Colon (tissue), 2 donors: Measurements from ENCODE around the gene SYT6.

Source experiments
- FAIRE-seq: peaks from 2 replicates; lab custom pipeline; 2012; peaks lifted over from hg19 to GRCh38; lab: Jason Lieb, UNC
- donor health status: control.
- donor health status: control.

The SYT6 gene, protein sequence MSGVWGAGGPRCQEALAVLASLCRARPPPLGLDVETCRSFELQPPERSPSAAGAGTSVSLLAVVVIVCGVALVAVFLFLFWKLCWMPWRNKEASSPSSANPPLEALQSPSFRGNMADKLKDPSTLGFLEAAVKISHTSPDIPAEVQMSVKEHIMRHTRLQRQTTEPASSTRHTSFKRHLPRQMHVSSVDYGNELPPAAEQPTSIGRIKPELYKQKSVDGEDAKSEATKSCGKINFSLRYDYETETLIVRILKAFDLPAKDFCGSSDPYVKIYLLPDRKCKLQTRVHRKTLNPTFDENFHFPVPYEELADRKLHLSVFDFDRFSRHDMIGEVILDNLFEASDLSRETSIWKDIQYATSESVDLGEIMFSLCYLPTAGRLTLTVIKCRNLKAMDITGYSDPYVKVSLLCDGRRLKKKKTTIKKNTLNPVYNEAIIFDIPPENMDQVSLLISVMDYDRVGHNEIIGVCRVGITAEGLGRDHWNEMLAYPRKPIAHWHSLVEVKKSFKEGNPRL

DNA sequence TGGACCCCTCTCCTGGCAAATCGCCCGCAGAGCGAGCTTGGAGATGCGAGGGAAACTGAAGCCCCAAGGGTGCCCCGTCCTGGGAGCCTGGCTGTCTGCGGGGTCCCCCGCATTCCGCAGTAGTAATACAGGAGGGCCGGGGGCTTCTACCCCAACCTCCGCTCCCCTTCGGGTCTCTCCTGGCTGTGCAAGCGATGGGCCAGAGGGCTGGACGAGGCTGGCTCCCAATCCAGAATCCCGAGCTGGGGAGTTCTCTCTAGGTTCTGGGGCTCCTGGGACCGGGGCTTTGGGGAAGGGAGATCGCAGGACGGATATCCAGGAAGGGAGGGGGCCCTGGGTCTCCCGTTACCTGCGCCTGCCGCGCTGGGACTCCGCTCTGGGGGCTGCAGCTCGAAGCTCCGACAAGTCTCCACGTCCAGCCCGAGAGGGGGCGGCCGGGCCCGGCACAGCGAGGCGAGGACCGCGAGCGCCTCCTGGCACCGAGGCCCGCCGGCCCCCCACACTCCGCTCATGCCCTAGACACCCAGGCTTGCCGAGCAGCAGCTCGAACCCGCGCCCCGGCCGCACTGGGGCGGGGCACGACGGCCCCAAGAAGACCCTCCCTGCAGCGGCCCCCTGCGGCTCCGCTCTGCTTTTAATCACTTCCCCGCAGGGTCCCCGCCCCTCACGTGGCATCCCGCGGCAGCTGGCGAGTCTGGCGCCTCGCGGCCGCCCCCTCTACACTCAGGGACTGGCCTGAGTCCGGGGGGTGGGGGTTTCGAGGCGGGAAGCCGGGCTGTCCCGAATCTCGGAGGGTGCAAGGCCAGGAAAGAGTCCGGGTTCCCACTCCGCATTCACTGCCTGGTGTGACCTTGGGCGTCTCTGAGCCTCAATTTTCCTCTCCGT is at the start of gene SYT6:
Gene SYT6 (minus strand): TSS at position 609 of the 885 bp plus-strand sequence. CDS start 97 bp downstream, at position 512.
- FAIRE-seq = no peak

DNA sequence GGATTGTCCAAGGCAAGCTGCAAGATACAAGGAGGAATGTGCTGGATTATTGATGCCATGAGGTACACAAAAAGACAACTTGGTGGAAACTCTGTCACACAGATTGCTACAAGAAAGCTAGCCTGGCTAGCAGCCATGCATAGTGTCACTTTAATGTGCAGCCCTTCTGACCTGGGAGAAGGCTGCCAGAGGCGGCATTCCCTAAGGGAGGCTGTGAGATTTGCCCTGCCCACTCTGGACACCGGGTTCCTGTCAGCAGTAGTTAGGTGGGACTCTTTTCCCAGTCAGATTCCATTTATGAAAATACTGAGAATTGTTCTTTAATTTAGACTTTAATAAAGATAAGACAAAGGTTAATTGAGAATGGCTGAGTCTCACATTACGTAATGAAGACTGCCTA is 47.8 kb upstream of the SYT6 start:
- no peak for FAIRE-seq

DNA sequence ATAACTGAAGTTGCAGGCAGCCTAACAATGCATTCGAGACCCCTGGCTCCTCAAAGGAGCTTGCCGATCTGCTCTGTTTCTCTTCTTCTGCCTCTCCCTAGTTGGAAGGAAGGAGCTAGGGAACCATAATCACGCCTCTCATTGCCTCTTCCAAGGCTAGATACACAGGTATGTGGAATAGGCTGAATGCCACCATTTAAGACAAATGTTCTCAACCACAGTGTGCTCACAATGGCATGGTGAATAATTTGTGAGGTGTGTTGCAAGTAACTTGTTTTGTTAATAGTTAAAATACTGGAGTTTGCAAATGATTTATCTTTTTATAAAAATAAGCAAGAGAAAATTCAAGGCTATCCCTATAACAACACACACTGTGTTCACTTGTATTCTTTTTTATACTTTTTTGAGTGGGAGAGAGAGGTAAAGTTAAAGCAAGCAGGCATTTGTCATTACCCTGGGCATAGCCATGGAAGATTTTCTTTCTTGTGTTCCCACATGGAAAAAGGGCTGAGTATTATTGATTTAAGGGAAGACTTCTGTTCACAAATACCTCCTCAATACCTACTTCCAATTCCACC is 45.4 kb upstream of the SYT6 start:
- FAIRE-seq = no peak

DNA sequence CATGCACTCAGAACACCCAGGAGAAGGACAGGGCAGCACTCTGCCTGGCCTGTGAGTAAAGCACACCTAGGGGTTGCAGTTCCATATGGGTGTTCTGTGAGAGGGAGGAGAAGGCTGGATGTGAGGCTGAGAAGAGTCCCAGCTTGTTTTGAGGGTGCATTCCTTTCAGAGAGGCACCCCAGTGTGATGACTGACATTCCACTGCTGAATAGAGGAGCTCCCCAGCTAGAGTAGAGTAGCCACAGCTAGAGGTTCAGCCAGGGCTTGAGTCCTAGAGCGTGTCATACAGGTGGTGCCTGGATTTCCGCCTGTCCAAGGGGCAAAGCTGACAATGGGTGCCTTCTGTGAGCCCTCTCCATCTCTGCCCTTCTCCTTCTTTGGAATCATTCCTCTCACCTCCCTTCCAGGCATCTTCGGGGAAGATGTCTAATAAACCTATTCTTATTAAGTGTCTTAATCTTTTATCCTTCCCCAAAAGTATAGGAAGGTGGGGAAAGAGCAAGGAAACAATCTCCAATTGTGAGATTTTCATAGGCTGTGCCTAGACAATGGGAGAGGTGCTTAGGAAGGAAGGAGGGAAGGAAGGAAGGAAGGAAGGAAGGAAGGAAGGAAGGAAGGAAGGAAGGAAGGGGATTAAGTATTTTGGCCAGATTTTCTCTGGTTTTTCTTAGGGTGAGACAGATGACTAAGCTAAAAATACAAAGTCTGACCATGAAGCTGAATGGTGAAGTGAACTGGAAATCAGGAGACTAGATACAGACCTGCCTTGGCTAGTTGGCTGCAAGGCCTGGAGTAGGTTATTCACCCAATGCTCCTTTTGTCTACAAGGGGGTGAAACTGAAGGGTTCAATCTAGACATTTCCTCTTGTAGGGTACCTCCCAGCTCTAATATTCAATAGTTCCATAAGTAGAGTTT is 43.6 kb upstream of the SYT6 start:
- FAIRE-seq = no peak

DNA sequence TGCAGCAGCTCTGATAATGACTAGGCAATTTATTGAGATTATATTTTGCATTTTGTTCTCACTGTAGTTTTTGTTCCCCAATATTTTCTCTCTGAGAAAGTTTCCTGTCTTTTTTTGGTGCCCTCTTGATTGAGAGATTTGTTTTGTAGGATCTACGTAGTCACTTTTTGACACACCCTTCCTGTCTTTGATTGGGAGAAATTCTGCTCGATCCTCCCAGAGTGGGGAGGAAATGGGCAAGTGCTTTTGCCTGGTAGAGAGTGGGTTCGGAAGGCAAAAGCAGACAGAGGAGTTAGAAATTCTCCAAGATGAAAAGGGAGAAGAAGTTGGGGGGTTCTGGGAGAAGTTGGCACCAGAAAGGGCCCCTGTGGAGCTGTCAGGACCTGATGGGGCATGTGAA is 42.1 kb upstream of the SYT6 start:
- no peak for FAIRE-seq

DNA sequence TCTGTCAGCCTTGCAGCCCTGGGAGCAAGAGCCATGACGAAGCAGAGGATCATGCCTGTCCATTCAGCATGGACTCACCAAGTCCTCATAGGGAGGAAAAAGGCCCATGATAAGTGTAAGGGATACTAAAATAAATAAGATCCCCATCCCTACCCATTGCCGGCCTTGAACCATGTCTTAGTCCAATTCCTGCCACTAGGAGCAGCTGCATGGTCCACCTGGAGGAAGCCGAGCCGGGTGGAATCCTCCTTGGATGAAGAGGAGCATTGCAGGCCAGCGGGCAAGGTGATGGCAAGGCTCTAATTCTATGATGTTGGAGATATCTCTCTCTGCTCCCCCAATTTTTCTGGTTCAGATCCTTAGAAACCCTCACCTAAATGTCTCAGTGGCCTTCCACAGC is 38.7 kb upstream of the SYT6 start:
- no peak for FAIRE-seq

DNA sequence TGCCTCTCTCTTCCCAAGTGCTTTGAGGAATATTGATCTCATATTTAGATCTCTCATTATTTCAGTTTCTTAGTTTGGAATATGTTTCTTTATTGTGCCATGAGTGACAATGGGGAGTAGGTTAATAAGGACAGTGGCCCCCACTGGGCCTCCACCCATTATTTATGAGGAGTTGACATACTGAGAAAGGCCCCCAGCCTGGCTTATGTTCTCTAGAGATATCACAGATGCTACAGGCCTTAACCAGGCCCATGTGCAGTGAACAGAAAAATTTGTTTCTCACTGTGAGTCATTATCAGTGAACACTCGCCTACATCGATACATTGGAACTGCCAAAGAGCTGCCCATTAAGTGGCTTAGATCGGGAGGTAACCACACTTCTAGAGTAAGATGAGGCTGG is 35.7 kb upstream of the SYT6 start:
- no peak for FAIRE-seq

DNA sequence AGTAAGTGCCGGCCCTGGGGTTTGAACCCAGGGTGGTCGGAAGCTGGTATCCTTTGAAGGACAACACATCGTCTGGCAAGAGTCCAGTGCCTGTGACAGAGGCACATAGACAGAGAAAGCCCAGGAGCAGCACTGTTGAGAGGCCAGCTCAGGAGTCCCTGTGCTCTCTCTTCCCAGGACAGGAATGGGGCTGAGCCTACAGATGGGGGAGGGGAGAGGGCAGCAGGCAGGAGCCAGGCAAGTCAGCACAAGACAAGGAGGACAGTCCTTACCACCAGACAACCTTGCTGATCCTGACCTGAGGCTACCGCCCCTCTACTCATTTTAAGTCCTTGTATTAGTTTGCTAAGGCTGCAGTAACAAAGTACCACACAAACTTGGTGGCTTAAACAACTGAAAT is 27.7 kb upstream of the SYT6 start:
- FAIRE-seq = no peak

DNA sequence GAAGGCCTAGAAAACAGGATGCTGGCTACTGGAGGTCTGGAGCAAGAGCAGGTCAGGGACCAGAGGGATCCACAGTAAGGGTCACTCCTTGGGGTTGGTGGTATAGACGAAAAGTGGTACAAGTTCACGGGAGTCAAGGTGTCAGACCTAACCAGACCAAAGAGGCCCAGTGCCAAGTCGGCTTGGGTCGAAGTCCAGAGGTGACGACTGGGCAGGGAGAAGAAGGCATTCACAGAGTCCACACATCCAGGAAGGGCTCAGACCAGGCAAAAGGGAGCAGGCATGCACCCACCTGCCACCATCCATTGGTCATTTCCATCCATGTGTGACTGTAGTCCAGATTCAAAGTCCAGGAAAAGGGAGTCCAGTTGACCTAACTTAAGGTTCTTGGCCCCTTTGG is 27.1 kb upstream of the SYT6 start:
- no peak for FAIRE-seq

DNA sequence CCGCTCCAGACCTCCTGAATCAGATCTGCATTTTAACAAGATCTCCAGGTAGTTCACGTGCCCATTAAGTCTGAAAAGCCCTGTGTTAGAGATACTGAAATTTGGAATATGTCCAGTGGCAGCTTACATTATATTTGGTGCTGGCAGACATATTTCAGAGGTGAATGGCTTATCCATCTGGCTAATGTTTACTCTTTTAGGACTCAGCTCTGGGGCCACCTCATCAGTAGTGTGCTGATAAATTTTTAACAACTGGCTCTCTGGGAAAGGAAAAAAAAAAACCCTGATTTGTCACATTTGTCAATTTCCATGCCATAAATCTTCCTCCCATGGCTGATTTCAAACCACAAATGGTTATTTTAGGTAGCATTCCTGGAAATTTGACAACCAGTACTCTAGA is 25.3 kb upstream of the SYT6 start:
- no peak for FAIRE-seq

DNA sequence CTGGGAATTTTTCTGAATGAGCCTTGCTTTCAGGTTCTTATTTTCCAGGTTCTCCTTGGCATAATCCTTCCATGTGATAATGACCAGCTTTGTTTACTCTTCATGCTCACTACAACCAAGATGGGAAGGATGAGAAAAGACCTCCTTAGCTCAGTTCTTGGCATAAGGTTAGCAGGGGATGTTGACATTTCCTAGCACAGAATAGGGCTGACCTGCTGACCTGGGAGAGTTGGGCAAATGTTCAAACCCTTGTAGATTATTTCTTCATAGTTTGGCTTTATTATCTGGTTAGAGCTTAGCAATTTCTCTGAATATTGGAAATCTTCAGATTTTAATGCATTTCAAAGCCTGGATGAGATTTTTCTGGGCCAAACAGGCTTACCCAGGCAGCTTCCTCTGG is 23.6 kb upstream of the SYT6 start:
- no peak for FAIRE-seq

DNA sequence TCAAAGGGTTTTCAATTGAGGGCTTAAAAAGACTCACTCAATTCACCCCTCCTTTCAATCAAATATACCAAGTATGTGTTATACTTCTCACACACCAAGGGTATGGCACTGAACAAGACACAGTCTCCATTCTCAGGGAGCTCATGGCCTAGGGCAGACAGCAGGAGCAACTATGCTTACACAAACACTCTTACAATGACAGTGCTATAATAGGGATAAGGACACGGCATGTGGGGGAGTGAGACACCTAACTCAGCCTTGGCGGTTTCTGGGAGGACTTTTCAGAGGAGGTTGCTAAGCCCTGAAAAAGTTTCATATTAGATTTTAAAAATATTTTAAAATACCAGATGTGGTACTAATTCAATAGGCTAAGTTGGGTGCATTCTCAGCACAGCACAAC is 22.7 kb upstream of the SYT6 start:
- FAIRE-seq = no peak

DNA sequence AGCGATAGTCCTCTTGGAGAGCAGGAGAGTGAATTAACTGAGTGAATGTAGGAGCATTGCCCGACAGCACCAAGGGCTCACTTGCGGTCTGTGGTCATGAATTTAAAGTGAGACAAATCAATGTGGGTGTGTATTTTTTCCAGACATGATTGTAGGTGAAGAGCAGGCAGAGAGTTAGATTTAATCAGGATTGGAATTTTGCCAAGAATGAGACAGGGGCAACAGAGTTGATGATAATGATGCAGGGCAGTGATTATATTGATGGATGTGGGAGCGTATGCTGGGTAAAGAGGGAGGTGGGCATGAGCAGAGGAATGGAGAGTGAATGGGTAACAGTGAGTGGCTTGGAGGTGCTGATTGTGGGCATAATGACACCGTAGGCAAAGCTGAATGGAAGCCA is 20.0 kb upstream of the SYT6 start:
- FAIRE-seq = no peak

DNA sequence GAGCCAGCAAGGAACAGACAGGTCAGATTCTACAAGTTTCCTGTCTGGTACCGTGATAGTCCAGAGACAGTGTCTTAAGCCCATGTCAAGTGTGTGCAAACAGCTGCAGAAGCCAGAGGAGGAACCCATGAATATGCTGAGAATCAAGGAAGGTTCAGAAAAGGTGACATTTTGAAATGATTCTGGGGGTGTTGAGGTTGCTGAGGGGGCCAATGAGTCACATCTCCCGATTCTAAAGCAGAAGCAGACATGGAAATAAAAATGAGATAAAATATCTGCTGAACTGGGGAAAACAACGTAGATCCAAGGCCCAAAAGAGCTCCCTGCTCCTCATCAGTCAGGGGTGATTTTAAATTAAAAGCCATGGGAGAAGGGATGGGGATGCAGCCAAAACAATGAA is 15.8 kb upstream of the SYT6 start:
- FAIRE-seq = no peak

DNA sequence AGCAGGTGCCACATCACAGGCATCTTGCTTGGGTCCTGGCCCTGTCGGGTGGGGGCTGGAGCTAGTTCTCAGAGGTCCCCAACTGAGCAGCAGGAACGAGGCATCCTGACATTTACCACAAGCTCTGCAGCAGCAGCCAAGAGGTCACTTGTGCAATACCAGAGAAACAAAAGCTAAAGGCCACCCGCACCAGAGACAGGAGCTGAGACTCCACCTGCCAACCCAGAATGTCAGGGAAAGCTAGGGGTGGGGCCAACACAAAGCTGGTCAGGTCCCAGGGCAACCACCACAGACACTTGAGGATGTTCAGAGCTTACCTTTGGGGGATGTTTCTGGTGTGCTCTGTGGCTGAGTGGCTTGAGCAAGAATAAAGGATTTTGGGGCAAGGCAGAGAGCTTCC is 13.6 kb upstream of the SYT6 start:
- FAIRE-seq = no peak

DNA sequence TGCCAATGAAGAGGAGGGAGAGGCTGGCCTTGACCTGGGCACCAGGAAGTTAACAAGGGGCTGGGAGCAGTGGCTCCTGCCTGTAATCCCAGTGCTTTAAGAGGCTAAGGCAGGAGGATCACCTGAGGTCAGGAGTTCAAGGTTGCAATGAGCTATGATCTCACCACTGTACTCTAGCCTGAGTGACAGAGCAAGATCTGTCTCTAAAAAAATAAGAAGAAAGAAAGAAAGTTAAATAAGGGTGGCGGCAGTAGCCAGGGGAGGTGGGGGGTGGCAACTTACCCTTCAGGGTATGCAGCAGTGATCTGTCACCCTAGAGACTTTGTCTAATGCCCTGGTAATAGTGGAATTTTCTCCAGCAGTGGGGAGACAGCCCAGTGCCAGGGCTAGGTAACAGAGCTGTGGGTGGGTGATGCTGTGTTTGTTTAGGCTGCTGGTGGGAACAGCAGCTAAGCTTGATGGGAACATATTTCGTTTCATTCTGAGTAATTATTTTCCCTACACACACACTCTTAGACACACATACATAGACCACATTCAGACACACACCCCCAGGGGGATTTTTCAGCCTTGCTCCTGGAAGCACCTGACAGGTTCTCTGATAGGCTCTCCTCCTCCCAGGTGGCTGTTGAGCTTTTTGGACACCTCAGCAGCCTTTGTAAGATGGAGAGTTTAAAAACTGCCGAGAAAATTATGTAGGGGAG is 11.3 kb upstream of the SYT6 start:
- FAIRE-seq = no peak

DNA sequence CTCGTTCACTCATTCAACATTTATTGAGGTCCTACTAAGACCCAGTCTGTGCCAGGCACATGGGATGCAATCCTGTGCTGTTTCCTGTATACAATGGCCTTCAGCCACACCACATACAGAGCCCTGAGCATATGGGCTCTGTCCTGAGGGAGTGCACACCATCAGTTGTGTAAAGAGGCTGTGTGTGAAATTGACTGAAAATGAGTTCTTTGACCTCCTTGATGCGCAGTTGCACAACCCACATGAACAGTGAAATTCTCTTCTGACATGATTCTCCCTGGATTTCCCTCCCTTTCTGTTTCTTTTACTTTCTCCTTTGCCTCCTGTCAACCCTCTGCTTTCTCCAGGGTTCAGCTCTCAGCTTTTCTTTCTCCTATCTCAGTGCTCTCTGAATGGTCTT is 6.3 kb upstream of the SYT6 start:
- FAIRE-seq = no peak

DNA sequence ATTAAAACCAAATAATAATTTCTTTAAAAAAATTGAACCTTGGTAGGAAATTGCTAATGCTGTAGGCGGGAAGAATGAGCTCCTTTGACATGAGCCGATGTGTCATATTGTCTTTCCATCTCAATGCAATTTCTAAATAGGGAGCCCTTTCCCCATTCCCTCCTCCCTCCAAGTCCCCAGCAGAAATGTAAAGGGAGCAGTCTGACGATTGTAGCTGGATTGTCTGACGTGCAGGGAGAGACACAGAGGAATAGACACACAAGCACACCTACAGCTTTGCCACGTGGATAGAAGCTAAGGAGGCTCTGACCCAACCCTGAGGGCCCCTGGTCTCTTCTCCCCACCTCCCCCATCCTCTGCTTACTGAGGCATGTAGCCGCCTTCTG is 3.6 kb upstream of the SYT6 start:
- no peak for FAIRE-seq

DNA sequence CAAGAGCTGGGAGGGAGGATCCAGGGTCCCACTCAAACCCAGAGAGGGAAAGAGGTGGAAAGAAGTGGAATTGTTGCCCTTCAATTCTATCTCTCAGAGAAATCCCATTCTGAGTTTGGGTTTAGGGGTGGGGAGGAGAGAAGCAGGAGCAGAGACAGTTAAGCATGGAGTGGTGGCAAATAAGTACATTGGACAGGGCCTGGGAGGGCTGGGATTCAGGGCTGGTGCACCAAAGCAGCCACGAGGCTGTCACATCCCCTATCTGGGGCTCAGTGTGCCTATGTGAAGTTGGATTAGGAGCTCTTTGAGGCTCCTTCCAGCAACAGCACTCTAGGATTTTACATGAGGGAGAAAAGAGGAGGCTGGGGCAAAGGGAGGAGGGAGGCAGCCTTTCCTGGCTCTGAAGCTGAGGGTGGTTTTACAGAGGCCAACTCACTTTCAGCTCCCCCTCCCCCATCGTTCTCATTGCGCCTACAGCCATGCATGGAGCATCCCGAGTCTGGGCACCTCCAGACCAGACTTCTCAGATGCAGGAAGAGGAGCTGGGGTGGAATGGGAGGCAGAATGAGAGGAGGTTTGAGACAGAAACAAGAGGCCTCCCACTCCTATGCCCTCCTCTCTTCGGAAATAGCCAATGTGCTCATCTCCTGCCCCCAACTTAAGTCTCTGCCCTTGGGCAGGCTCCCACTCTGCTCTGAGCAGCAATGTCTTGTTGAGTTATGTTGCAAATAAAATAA is 3.0 kb upstream of the SYT6 start:
- FAIRE-seq = no peak

DNA sequence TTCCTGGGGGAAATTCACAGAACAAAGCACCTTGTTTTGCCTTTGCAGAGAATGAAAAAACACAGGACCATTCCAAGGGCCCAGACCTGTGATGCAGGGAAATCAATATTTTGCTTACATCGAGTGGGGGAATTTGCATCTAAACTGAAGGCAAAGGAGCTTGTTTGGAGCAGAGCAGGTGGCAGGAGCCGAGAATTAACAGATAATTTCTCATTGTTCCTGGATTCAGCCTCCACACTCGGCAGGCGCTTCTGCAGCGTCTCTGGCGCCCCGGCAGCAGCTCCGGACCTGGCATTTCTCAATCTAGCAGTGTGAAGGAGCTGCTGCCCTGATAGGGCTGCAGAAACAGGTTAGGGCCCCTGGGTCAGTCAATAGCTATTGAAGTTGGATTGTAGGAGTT is 2.0 kb upstream of the SYT6 start:
- no peak for FAIRE-seq

DNA sequence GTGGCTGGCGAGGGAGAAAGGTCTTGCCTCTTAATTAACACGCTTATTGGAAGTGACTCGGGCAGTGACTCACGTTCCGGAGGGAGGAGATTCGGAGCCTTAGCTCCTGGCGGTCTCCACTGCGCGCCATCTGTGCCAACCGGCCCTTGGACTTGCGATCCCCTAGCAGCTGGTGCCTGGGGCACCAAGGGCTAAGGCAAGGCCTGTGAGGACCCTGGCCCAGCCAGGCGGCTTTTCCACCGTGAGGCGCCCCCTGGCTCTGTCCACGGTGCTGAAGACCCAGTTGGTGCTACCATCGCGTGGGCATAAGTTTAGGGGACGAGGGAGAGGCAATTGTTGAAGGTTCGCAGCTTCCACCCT is 1.3 kb upstream of the SYT6 start:
- no peak for FAIRE-seq
